A549 (cell line): ENCODE measurements around the gene ARHGEF19. TPM values are rescaled to one million over a fixed set of nuclear protein-coding genes. Genes with fewer than 3 reads are reported as not detected.

ENCODE experiments used
- ATAC-seq, 2 experiments: fragments of 200-7000 bp in 1 of 2; fragments of >200 bp in 1 of 2; cut with Nextera tagmentation in 1 of 2; cut with Tn5 transposase in 1 of 2; 3 replicates each; pipeline versions ENCODE4 v1.8.0 to v1.9.1; 2018 to 2020; ENCODE audit warnings: mild to moderate bottlenecking in 1 of 2, moderate library complexity in 1 of 2
- CTCF ChIA-PET: fragments of 300-600 bp; sonication (Branson Sonifier 250); formaldehyde crosslinking; extraction: SDS; loops from one replicate; lab custom pipeline; 2021; ENCODE audit warnings: antibody characterized with exemption, inconsistent platforms; lab: Yijun Ruan, JAX
- POLR2A ChIA-PET: fragments of 350-600 bp; formaldehyde crosslinking; extraction: SDS; loops from one replicate; lab custom pipeline; 2021; ENCODE audit warnings: antibody characterized with exemption, inconsistent platforms; lab: Yijun Ruan, JAX
- DNase-seq, 2 experiments: peaks; one replicate each; pipeline versions ENCODE4 v3.0.0 to v3.0.0-alpha.2; 2011 to 2016; ENCODE audit warnings: low read depth in 1 of 2, low spot score in 1 of 2
- FAIRE-seq: peaks from 2 replicates; lab custom pipeline; 2011; peaks lifted over from hg19 to GRCh38; lab: Jason Lieb, UNC
- H3K27ac ChIP-seq, 2 experiments: fragments of >200 bp; sonication (Bioruptor Twin); formaldehyde crosslinking; 3 replicates each; pipeline ENCODE4 v1.5.1; 2016 to 2017
- H3K4me1 ChIP-seq: fragments of >200 bp; sonication (Bioruptor Twin); formaldehyde crosslinking; 3 replicates; pipeline ENCODE4 v1.6.1; 2016
- H3K4me2 ChIP-seq: fragments of >200 bp; sonication (Bioruptor Twin); formaldehyde crosslinking; 3 replicates; pipeline ENCODE4 v1.6.1; 2016
- H3K4me3 ChIP-seq: fragments of >200 bp; sonication (Bioruptor Twin); formaldehyde crosslinking; 3 replicates; pipeline ENCODE4 v1.5.1; 2016
- H3K9me3 ChIP-seq: fragments of >200 bp; sonication (Bioruptor Twin); formaldehyde crosslinking; 3 replicates; pipeline ENCODE4 v1.6.1; 2016
- ATOH8 ChIP-seq: fragments of 250-450 bp; sonication (Bioruptor Pico); IDR thresholded peaks from 2 replicates; pipeline ENCODE4 v1.5.0; 2020; ENCODE audit warnings: low read depth, mild to moderate bottlenecking, moderate library complexity
- BCL3 ChIP-seq: fragments of >200 bp; sonication (Bioruptor Twin); formaldehyde crosslinking; IDR thresholded peaks from 3 replicates; pipeline ENCODE4 v1.6.1; 2016
- BHLHE40 ChIP-seq: IDR thresholded peaks from 2 replicates; pipeline ENCODE4 v1.6.1; 2012; ENCODE audit warnings: low read depth, low read length, inconsistent platforms
- EHMT2 ChIP-seq: fragments of 200-600 bp; sonication (generic); IDR thresholded peaks from 2 replicates; pipeline ENCODE4 v1.6.1; 2016; ENCODE audit warnings: antibody characterized with exemption, low read depth, mild to moderate bottlenecking, moderate library complexity
- EP300 ChIP-seq, 2 experiments: fragments of >200 bp; sonication (Bioruptor Twin); formaldehyde crosslinking; IDR thresholded peaks; 2 replicates in 1 of 2; 3 replicates in 1 of 2; pipeline ENCODE4 v1.6.1; 2016 to 2017
- GATA3 ChIP-seq: IDR thresholded peaks from 2 replicates; pipeline ENCODE4 v1.6.1; 2012; ENCODE audit warnings: borderline replicate concordance
- HEYL ChIP-seq: fragments of 250-450 bp; sonication (Bioruptor Pico); IDR thresholded peaks from 2 replicates; pipeline ENCODE4 v1.8.0; 2021; ENCODE audit warnings: mild to moderate bottlenecking, moderate library complexity
- HOXB13 ChIP-seq: fragments of 250-450 bp; sonication (Bioruptor Pico); IDR thresholded peaks from 2 replicates; pipeline ENCODE4 v1.5.0; 2020; ENCODE audit warnings: low read depth, mild to moderate bottlenecking, moderate library complexity
- HOXB5 ChIP-seq: fragments of 250-450 bp; sonication (Bioruptor Pico); IDR thresholded peaks from 2 replicates; pipeline ENCODE4 v1.5.0; 2020; ENCODE audit warnings: mild to moderate bottlenecking, moderate library complexity
- JUN ChIP-seq, 2 experiments: fragments of >200 bp; sonication (Bioruptor Twin); formaldehyde crosslinking; IDR thresholded peaks; 2 replicates in 1 of 2; 3 replicates in 1 of 2; pipeline ENCODE4 v1.6.1; 2016 to 2017
- KDM1A ChIP-seq: fragments of 200-600 bp; sonication (generic); IDR thresholded peaks from 2 replicates; pipeline ENCODE4 v1.6.1; 2016; ENCODE audit warnings: low read depth, mild to moderate bottlenecking
- MYC ChIP-seq: IDR thresholded peaks from 2 replicates; pipeline ENCODE4 v1.6.1; 2012; ENCODE audit warnings: mild to moderate bottlenecking, inconsistent platforms, low read length, improper control_type of control experiment, borderline replicate concordance
- NR3C1 ChIP-seq: fragments of >200 bp; sonication (Bioruptor Twin); formaldehyde crosslinking; IDR thresholded peaks from 3 replicates; pipeline ENCODE4 v1.6.1; 2017
- PHF8 ChIP-seq: fragments of 200-600 bp; sonication (generic); IDR thresholded peaks from 2 replicates; pipeline ENCODE4 v1.6.1; 2016; ENCODE audit warnings: low read depth, mild to moderate bottlenecking, antibody characterized with exemption, moderate library complexity, borderline replicate concordance
- POLR2AphosphoS2 ChIP-seq: conservative IDR thresholded peaks from 2 replicates; pipeline ENCODE4 v1.6.1; 2012; ENCODE audit warnings: low read length, improper control_type of control experiment, inconsistent platforms
- RARB ChIP-seq: fragments of 250-450 bp; sonication (Bioruptor Pico); IDR thresholded peaks from 2 replicates; pipeline ENCODE4 v1.8.0; 2021; ENCODE audit warnings: mild to moderate bottlenecking, moderate library complexity
- REST ChIP-seq: fragments of 200-600 bp; sonication (generic); IDR thresholded peaks from 2 replicates; pipeline ENCODE4 v1.6.1; 2016; ENCODE audit warnings: antibody characterized with exemption, mild to moderate bottlenecking, moderate library complexity
- RNF2 ChIP-seq: fragments of 200-600 bp; sonication (generic); IDR thresholded peaks from 2 replicates; pipeline ENCODE4 v1.6.1; 2016; ENCODE audit warnings: low read depth, mild to moderate bottlenecking, antibody characterized with exemption, moderate library complexity, borderline replicate concordance
- SREBF2 ChIP-seq: fragments of 450-650 bp; IDR thresholded peaks from 2 replicates; pipeline ENCODE4 v1.6.1; 2014; ENCODE audit warnings: mild to moderate bottlenecking, moderate library complexity
- TFCP2L1 ChIP-seq: fragments of 250-450 bp; sonication (Bioruptor Pico); IDR thresholded peaks from 2 replicates; pipeline ENCODE4 v1.5.0; 2021; ENCODE audit warnings: mild to moderate bottlenecking
- WGBS: methylation state at CpG from one replicate; pipeline ENCODE4 v1.1.6; 2017; ENCODE audit errors: missing lambda C conversion rate; 5-methylcytosine and 5-hydroxymethylcytosine counted together
- polyA plus RNA-seq, 4 experiments: library from polyadenylated mRNA; depleted of rRNA in 3 of 4; stranded (reverse); fragments of >200 nt; fragmentation: RNase III in 1 of 4; extraction: RNeasy Plus Mini Kit Qiagen cat#74134 plus additional on column Dnase treatment in 1 of 4; gene quantifications; 2 replicates in 3 of 4; 3 replicates in 1 of 4; pipeline ENCODE4 v1.2.3, GENCODE V29; 2011 to 2017

Gene ARHGEF19
- polyA plus RNA-seq, 2 of the 4 experiments (the other 2 are of a cell fraction), result 6.1 to 9.2 TPM

GRCh38 chr1:16248603-16249516 lies 36.4 kb upstream of the ARHGEF19 start:
- no peak for TF ChIP-seq REST
- ChIA-PET POLR2A (no interaction called here), CTCF (interaction anchor here (0.8 to 3.3 kb wide), 4 partner anchors 11 to 170 kb away, joined by 3 to 25 read pairs (median 10); partner anchors contain the start of gene CPLANE2)
- H3K4me2 ChIP-seq, result peak overlapping the region; percentile 39; the same call in 2 of the 3 replicates
- no peaks in the 10 kb centered on the region for H3K9me3 ChIP-seq
- no peak overlapping the region for H3K4me3 ChIP-seq
- WGBS, result 82% methylated on average over 7 of the region's 7 CpGs
- H3K27ac ChIP-seq, result peak overlapping the region; percentile 63 to 70; a peak in 5 of 6 replicates
- no peak for DNase-seq
- no peak for ATAC-seq
- peaks cover 37% of the 10 kb centered on the region; the same call in 2 of the 3 replicates for H3K4me1 ChIP-seq
- no peak for FAIRE-seq

- Histone ChIP-seq H3K4me2 (no peak overlapping the region; the same call in 2 of the 3 replicates), H3K9me3 (no peaks in the 10 kb centered on the region), H3K4me1 (peaks cover 30% of the 10 kb centered on the region; the same call in 2 of the 3 replicates), H3K4me3 (no peak overlapping the region), H3K27ac (peak overlapping the region; percentile 63 to 70; a peak in 4 of 6 replicates)
- no peak for DNase-seq
- FAIRE-seq, result no peak
- WGBS, result 87% methylated on average over 8 of the region's 8 CpGs
- no peak for TF ChIP-seq RARB (CRISPR knock-in tag)
- no peak for TF ChIP-seq POLR2AphosphoS2
- no peak for TF ChIP-seq HEYL
- TF ChIP-seq MYC, result no peak
- no peak for TF ChIP-seq EP300 (IDR thresholded peaks at IDR 0.05)
- no peak for TF ChIP-seq BHLHE40
- no peak for TF ChIP-seq TFCP2L1 (CRISPR knock-in tag)
- no peak for TF ChIP-seq NR3C1
- no peak for TF ChIP-seq HOXB13 (CRISPR knock-in tag)
- TF ChIP-seq ATOH8 (CRISPR knock-in tag), result no peak
- no peak for TF ChIP-seq RNF2
- ATAC-seq, result no peak
- POLR2A ChIA-PET, result no interaction called here
- CTCF ChIA-PET, result interaction anchor here (0.6 to 3.3 kb wide), 6 partner anchors 11 to 290 kb away, joined by 3 to 25 read pairs (median 4); partner anchors contain the start of gene CPLANE2
Measured at GRCh38 chr1:16248007-16248436, 35.6 kb upstream of the ARHGEF19 start.

GRCh38 chr1:16247441-16247840 lies 35.0 kb upstream of the ARHGEF19 start:
- no peak for TF ChIP-seq KDM1A
- no peak for TF ChIP-seq JUN (IDR thresholded peaks at IDR 0.05)
- no peak for TF ChIP-seq EHMT2
- TF ChIP-seq ATOH8 (CRISPR knock-in tag), result no peak
- no peak for TF ChIP-seq GATA3
- no peak for TF ChIP-seq BCL3
- no peak for TF ChIP-seq PHF8
- TF ChIP-seq HOXB5 (CRISPR knock-in tag), result no peak
- TF ChIP-seq REST, result no peak
- TF ChIP-seq SREBF2, result no peak
- TF ChIP-seq, all 56 proteins: peak for 0
- FAIRE-seq (no peak), DNase-seq (no peak), ATAC-seq (no peak)
- 90% methylated on average over 2 of the region's 2 CpGs for WGBS
- Histone ChIP-seq H3K4me2 (no peak overlapping the region), H3K4me1 (peaks cover 28% of the 10 kb centered on the region; the same call in 2 of the 3 replicates), H3K9me3 (no peaks in the 10 kb centered on the region), H3K27ac (peak overlapping the region in 1 of 2 experiments; percentile 63; a peak in 1 of 6 replicates), H3K4me3 (no peak overlapping the region)
- CTCF ChIA-PET, result interaction anchor here (0.6 to 3.3 kb wide), 4 partner anchors 165 to 290 kb away, joined by 3 to 25 read pairs (median 8); no protein-coding TSS in a partner anchor
- POLR2A ChIA-PET, result no interaction called here
